Mesodermal cell (in vitro differentiated cells): Measurements from ENCODE around the gene EPAS1.

Experiments
- H3K27ac ChIP-seq: 2 replicates; pipeline ENCODE4 v1.7.0; 2013; ENCODE audit warnings: mild to moderate bottlenecking, low read depth, low read length, moderate library complexity; ENCODE audit not compliant: severe bottlenecking
- H3K36me3 ChIP-seq: 2 replicates; pipeline ENCODE4 v1.7.1; 2013; ENCODE audit warnings: mild to moderate bottlenecking, low read length, moderate library complexity; ENCODE audit not compliant: control insufficient read depth, insufficient read depth
- H3K4me1 ChIP-seq: one replicate; pipeline ENCODE4 v1.7.1; 2013; ENCODE audit warnings: mild to moderate bottlenecking, low read length; ENCODE audit not compliant: insufficient read depth, control insufficient read depth, poor library complexity, severe bottlenecking
- H3K4me3 ChIP-seq: 2 replicates; pipeline ENCODE4 v1.7.0; 2013; ENCODE audit warnings: low read length, control low read depth, mild to moderate bottlenecking; ENCODE audit not compliant: insufficient read depth, poor library complexity, severe bottlenecking; ENCODE audit errors: extremely low read depth
- H3K9me3 ChIP-seq: 2 replicates; pipeline ENCODE4 v1.7.1; 2013; ENCODE audit warnings: mild to moderate bottlenecking, low read length, moderate library complexity; ENCODE audit not compliant: control insufficient read depth
- WGBS, 2 experiments: methylation state at CpG; one replicate each; pipeline ENCODE4 v1.1.5; 2013; ENCODE audit warnings: missing lambda C conversion rate in 2 of 2; ENCODE audit not compliant: insufficient coverage in 2 of 2; 5-methylcytosine and 5-hydroxymethylcytosine counted together

EPAS1 gene

DNA sequence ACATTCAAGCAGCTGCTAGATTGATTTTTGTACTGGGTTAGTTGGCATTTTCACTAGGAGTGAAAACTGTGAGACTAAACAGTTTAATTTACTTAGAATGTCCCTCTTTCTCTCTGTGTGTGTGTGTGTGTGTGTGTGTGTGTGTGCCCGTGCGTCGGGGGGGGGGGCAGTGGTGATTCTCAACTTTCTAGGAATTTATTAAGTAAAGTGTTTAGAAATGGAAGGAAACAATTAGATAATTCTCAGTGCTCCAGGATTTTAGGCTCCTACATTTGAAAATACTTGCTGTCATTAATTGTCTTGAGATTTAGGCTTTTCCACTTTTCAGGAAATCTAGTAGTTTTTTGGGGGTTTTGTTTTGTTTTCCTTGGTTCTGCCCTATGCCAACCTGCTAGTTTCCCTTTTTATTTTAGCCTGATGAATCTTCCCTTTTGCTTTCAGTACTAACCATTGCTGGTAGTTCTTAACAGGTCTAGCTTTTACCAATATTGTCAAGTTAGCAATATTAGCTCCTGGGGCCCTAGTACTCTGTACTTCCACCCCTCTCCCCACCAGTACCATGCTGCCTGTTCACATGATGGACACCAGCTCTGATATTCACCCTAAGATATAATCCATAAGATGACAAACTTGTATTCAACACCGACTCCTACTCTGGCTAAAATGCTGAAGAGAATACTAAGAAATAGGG, 4.9 kb downstream of the EPAS1 start:
- no CpG with 5 or more reads among the region's 4 CpGs for WGBS, 2 experiments
- H3K4me3 ChIP-seq: no peak overlapping the region
- peaks cover 13% of the 10 kb centered on the region for H3K4me1 ChIP-seq
- H3K27ac ChIP-seq: no peak overlapping the region
- no peaks in the 10 kb centered on the region for H3K36me3 ChIP-seq
- peaks cover 11% of the 10 kb centered on the region for H3K9me3 ChIP-seq

DNA sequence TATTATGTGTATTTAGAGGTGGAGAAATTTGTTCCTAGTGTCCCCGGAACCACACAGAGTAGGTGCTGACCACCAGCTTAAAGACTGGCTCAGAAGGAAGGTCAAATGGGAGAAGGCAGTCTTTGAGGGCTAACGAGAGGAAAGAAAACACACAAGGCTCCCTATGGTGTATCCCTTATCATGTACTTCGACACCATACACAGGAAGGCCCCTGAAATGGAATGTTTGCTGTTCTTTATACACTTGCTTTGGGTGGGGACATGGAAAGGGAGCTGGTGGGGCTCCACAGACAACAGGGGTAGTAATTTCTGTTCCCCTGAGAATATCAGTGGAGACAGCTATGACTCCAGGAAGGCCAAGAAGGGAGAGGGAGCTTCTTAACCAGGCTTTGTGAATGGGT, 6.0 kb downstream of the EPAS1 start:
- Histone ChIP-seq H3K4me3 (no peak overlapping the region), H3K9me3 (peaks cover 11% of the 10 kb centered on the region), H3K4me1 (peaks cover 13% of the 10 kb centered on the region), H3K27ac (no peak overlapping the region), H3K36me3 (no peaks in the 10 kb centered on the region)
- WGBS, 2 experiments: 88% methylated on average over 1 of the region's 3 CpGs; no CpG with 5 or more reads in 1 of the 2 experiments

DNA sequence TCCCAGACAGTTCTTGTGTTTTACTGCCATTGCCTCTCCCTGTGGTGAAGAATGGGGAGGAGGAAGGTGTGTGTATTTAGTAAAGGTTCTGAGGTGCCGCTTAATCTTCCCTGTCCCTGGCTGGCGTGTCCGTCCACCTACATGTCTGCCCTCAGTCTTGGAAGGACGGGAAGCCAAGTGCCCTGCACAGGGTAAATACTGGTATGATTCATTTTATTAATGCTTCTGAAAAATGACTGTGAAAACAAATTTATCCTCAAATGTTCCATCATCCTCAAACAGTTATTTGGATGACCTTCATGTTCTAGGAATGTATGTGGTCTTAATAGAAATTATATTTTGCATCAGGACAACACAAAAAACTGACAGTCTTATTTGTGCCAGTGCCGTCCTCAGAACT, 6.6 kb downstream of the EPAS1 start:
- peaks cover 11% of the 10 kb centered on the region for H3K9me3 ChIP-seq
- no peak overlapping the region for H3K27ac ChIP-seq
- WGBS, 2 experiments: 82 to 88% methylated on average over 2 to 3 of the region's 5 CpGs
- no peaks in the 10 kb centered on the region for H3K36me3 ChIP-seq
- peaks cover 13% of the 10 kb centered on the region for H3K4me1 ChIP-seq
- H3K4me3 ChIP-seq: no peak overlapping the region

DNA sequence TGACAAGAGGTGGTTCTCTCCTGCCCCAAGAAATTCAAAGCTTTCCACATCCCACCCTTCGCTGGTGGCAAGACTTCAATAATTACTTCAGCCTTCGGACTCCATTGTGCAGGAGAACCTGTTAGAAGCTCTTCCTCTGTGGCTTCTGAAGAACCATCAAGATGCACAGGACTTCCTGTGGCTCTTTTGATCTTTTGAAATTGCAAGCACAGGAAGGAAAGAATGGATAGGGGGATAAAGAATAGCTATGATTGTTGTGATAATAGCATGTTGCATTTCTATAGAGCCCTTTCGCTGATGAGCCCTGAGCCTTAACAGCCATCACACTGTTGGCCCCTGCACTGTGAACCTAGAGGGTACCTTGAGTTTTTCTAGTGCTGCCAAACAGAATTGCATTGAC, 7.4 kb downstream of the EPAS1 start:
- 76 to 77% methylated on average over 3 of the region's 3 CpGs for WGBS, 2 experiments
- no peak overlapping the region for H3K27ac ChIP-seq
- H3K36me3 ChIP-seq: no peaks in the 10 kb centered on the region
- H3K4me3 ChIP-seq: no peak overlapping the region
- H3K9me3 ChIP-seq: peaks cover 11% of the 10 kb centered on the region
- peaks cover 9% of the 10 kb centered on the region for H3K4me1 ChIP-seq

DNA sequence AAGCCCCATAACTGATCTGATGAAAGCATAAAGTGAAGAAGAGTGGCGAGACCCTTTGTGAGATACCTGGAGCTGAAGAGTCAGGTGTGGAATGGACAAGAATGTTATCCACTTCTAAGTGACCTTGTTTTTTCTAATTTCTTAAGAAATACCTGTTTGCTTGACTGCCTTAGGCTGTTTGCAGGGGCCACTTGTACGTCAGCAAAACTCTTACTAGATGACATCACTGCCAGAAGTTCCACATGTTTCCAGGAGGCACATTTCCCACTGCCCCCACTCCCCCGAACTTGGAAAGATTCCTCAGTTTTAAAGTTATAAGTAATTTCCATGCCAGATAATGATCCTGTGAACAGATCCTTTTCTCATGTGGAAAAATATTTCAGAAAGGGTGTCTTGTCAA, 8.0 kb downstream of the EPAS1 start:
- Histone ChIP-seq H3K9me3 (peaks cover 11% of the 10 kb centered on the region), H3K27ac (no peak overlapping the region), H3K36me3 (no peaks in the 10 kb centered on the region), H3K4me3 (no peak overlapping the region), H3K4me1 (peaks cover 9% of the 10 kb centered on the region)
- WGBS, 2 experiments: 81 to 100% methylated on average over 1 to 2 of the region's 3 CpGs

DNA sequence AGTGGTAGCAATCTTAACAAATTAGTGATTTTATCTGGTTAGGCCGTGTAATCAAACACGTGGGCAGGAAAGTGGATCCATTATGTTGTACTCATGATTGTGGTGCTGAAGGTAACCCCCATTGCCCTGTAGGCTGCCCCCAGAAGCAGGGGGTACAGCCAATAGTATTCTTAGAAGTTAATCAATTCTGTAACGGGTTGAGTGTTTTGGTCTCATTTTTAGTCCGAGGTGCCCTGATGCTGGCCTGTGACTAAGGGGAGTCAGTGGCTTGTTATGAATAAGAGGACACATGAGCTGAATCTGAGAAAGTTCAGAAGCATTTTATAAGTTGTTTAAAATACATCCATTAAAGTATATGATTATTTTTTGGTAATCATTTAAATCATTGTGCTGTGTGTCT, 8.6 kb downstream of the EPAS1 start:
- H3K4me1 ChIP-seq: peaks cover 12% of the 10 kb centered on the region
- H3K27ac ChIP-seq: no peak overlapping the region
- H3K4me3 ChIP-seq: no peak overlapping the region
- no peaks in the 10 kb centered on the region for H3K36me3 ChIP-seq
- H3K9me3 ChIP-seq: peaks cover 11% of the 10 kb centered on the region
- WGBS, 2 experiments: 92 to 96% methylated on average over 2 to 3 of the region's 4 CpGs

DNA sequence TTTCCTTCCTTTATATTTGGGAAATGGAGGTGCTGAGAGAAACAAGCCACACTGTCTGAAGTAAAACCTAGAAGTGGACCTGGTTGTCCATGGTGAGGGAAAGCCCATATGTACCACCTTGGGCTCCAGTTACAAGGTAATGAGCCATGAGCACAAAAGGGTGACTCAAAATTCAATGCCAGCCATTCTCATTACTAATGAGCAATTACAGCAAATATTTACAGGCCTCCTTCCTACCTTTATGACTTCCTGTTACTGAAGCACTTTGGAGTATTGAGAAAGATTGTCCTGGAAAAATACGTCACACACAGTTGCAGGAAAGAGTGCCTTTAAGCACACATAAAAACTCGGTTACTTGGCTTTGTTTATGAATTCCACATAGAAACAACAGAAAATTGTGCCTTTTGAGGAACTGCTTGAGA, 9.1 kb downstream of the EPAS1 start:
- 73 to 100% methylated on average over 1 to 2 of the region's 2 CpGs for WGBS, 2 experiments
- no peak overlapping the region for H3K27ac ChIP-seq
- H3K9me3 ChIP-seq: peaks cover 11% of the 10 kb centered on the region
- H3K36me3 ChIP-seq: no peaks in the 10 kb centered on the region
- peaks cover 15% of the 10 kb centered on the region for H3K4me1 ChIP-seq
- H3K4me3 ChIP-seq: no peak overlapping the region

DNA sequence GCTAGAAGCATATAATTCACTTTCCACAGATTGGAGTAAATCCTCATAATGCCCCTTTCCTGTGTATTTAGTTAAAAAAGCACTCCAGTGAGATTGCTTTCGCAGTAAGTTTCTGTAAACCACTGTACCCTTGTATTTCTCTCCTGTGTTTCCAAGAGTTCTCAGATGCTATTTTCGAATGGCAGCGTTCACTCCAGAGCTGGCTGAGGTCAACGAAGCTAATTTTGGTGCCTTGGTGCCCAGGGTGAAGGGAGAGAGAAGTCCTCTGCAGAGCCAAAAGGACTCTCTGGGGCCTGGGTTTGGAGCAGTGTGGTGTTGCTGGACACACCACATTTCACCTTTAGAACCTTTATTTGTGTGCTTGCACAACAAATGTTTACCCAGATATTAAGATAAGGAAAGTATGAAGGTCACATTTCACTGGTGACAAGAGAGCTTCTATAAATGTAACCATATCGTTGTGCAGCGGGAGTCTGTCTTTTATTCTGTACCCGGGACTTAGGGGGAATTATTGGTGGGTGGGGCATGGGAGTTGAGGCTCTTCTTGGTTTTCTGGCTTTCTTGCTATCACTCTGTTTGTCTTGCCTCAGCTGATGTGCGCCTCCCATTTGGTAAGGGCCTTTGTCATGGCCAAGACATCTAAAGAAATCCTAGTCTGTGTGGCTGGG, 9.9 kb downstream of the EPAS1 start:
- peaks cover 16% of the 10 kb centered on the region for H3K4me1 ChIP-seq
- H3K27ac ChIP-seq: no peak overlapping the region
- H3K36me3 ChIP-seq: no peaks in the 10 kb centered on the region
- no peak overlapping the region for H3K4me3 ChIP-seq
- 91 to 100% methylated on average over 4 to 8 of the region's 8 CpGs for WGBS, 2 experiments
- peaks cover 11% of the 10 kb centered on the region for H3K9me3 ChIP-seq

DNA sequence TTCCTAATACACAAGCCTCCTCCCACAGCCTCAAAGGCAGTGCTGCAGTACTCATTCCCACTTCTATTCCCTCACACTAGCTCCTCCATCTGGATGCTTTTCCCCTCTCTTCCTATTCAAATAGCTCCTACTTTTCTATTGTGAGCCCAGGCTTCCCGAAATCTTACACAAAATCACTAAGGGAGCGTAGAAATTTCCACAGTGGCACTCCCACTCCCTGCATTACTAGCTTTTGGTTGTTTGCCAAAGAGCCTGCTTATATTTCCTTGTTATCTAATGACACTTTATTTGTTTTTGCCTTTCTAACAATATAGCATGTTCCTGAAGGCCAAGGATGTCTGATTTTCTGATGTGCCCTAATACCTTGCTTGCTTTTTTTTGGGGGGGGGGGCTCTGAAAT, 10.9 kb downstream of the EPAS1 start:
- Histone ChIP-seq H3K36me3 (no peaks in the 10 kb centered on the region), H3K27ac (no peak overlapping the region), H3K4me1 (peaks cover 16% of the 10 kb centered on the region), H3K4me3 (no peak overlapping the region), H3K9me3 (peaks cover 11% of the 10 kb centered on the region)
- WGBS, 2 experiments: 85 to 86% methylated on average over 1 to 2 of the region's 2 CpGs

DNA sequence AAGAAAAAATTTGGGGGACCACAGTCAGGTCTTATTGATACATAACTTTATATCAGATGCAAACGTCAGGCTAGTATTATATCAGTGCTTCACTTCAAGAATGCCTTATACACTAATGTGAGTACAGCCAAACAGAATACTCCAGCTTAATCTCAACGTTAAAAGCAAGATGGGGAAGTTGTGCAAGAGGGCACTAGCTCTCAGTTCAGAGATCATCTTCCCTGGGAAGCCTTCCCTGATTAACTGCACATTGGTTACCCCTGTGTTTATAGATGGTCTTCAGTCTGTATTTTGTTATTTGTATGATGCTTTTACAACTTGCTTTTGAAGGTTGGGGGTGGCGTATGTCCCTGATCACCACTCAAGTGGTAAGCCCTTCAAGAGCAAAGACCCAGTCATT, 11.4 kb downstream of the EPAS1 start:
- H3K27ac ChIP-seq: no peak overlapping the region

More for the DNA sequence above, 11.4 kb downstream of the EPAS1 start:
- WGBS, 2 experiments: 0% methylated on average over 1 of the region's 3 CpGs; no CpG with 5 or more reads in 1 of the 2 experiments
- Histone ChIP-seq H3K4me3 (no peak overlapping the region), H3K4me1 (peaks cover 16% of the 10 kb centered on the region), H3K36me3 (no peaks in the 10 kb centered on the region), H3K9me3 (peaks cover 11% of the 10 kb centered on the region)
